H1 (cell line): Measurements from ENCODE around the gene SIK2. TPM values are rescaled to one million over a fixed set of nuclear protein-coding genes. Genes with fewer than 3 reads are reported as not detected.

ENCODE experiments used
- CTCF ChIA-PET: fragments of 300-600 bp; sonication (Branson Sonifier 250); formaldehyde crosslinking; loops from one replicate; lab custom pipeline; 2021; ENCODE audit not compliant: partially characterized antibody; lab: Charles Lee
- POLR2A ChIA-PET: fragments of 300-600 bp; sonication (Branson Sonifier 250); formaldehyde crosslinking; loops from one replicate; lab custom pipeline; 2021; ENCODE audit warnings: inconsistent platforms; ENCODE audit not compliant: partially characterized antibody; lab: Charles Lee
- DNase-seq, 2 experiments: peaks; one replicate each; pipeline versions ENCODE4 v3.0.0 to v3.0.0-alpha.2; 2010 to 2022; ENCODE audit warnings: low spot score in 2 of 2, low read depth in 1 of 2, mixed read lengths in 1 of 2
- FAIRE-seq: peaks from 2 replicates; lab custom pipeline; 2011; peaks lifted over from hg19 to GRCh38; lab: Jason Lieb, UNC
- H2AFZ ChIP-seq: 2 replicates; pipeline ENCODE4 v1.8.1; 2012; ENCODE audit warnings: low read length, inconsistent platforms
- H2AK5ac ChIP-seq: 2 replicates; pipeline ENCODE4 v1.6.1; 2013; ENCODE audit warnings: low read depth, low read length
- H2BK120ac ChIP-seq: replicated peaks from 2 replicates; pipeline ENCODE3; 2013; ENCODE audit warnings: low read depth, low read length, inconsistent platforms
- H2BK12ac ChIP-seq: 2 replicates; pipeline ENCODE4 v1.6.1; 2013; ENCODE audit warnings: low read depth, low read length
- H2BK15ac ChIP-seq: 2 replicates; pipeline ENCODE4 v1.6.1; 2013; ENCODE audit warnings: low read length
- H2BK20ac ChIP-seq: 2 replicates; pipeline ENCODE4 v1.6.1; 2013; ENCODE audit warnings: low read length
- H2BK5ac ChIP-seq: 2 replicates; pipeline ENCODE4 v1.6.1; 2013; ENCODE audit warnings: low read depth, low read length
- H3K14ac ChIP-seq: 2 replicates; pipeline ENCODE4 v1.6.1; 2013; ENCODE audit warnings: inconsistent platforms; ENCODE audit not compliant: insufficient read length
- H3K18ac ChIP-seq: 2 replicates; pipeline ENCODE4 v1.6.1; 2013; ENCODE audit warnings: low read length; ENCODE audit errors: extremely low read depth
- H3K23ac ChIP-seq: 2 replicates; pipeline ENCODE4 v1.6.1; 2013; ENCODE audit warnings: inconsistent platforms; ENCODE audit not compliant: insufficient read length
- H3K23me2 ChIP-seq: 2 replicates; pipeline ENCODE4 v1.6.1; 2013; ENCODE audit warnings: low read depth, low read length
- H3K27ac ChIP-seq: 2 replicates; pipeline ENCODE4 v1.6.1; 2011; ENCODE audit warnings: low read depth, low read length, inconsistent platforms
- H3K27me3 ChIP-seq, 4 experiments: replicated peaks in 1 of 4; 1 replicate in 1 of 4; 2 replicates in 3 of 4; pipeline versions ENCODE4 v1.6.1 to v1.8.1; 2011 to 2013; ENCODE audit warnings: low read length in 3 of 4, mild to moderate bottlenecking in 3 of 4, inconsistent platforms in 2 of 4, mixed read lengths in 2 of 4, moderate library complexity in 1 of 4; ENCODE audit not compliant: control insufficient read depth in 3 of 4, insufficient read depth in 3 of 4; ENCODE audit errors: extremely low read depth in 1 of 4
- H3K36me3 ChIP-seq, 4 experiments: 2 replicates each; pipeline versions ENCODE4 v1.6.1 to v1.8.1; 2011 to 2013; ENCODE audit warnings: mild to moderate bottlenecking in 4 of 4, low read length in 3 of 4, moderate library complexity in 2 of 4, control low read depth in 1 of 4, inconsistent platforms in 1 of 4; ENCODE audit not compliant: insufficient read depth in 4 of 4, control insufficient read depth in 2 of 4
- H3K4ac ChIP-seq: replicated peaks from 2 replicates; pipeline ENCODE3; 2013; ENCODE audit warnings: low read length, low read depth, mixed read lengths, inconsistent platforms; ENCODE audit not compliant: insufficient read length
- H3K4me1 ChIP-seq, 4 experiments: replicated peaks in 1 of 4; 1 replicate in 1 of 4; 2 replicates in 3 of 4; pipeline versions ENCODE4 v1.6.1 to v1.8.1; 2011 to 2013; ENCODE audit warnings: low read length in 3 of 4, inconsistent platforms in 2 of 4, mixed read lengths in 1 of 4; ENCODE audit not compliant: insufficient read depth in 4 of 4, control insufficient read depth in 3 of 4
- H3K4me2 ChIP-seq, 2 experiments: 2 replicates each; pipeline versions ENCODE4 v1.6.1 to v1.8.1; 2011 to 2013; ENCODE audit warnings: low read depth in 2 of 2, low read length in 2 of 2, control low read depth in 1 of 2, inconsistent platforms in 1 of 2, mild to moderate bottlenecking in 1 of 2; ENCODE audit not compliant: insufficient read depth in 1 of 2
- H3K4me3 ChIP-seq, 4 experiments: fragments of 200-600, 300-600 bp in 1 of 4; sonication (generic), shearing (Covaris generic), sonication (Bioruptor Twin) in 1 of 4; 2 replicates each; pipeline versions ENCODE4 v1.5.1 to v1.8.1; 2011 to 2016; ENCODE audit warnings: low read length in 4 of 4, low read depth in 3 of 4, control low read depth in 2 of 4, inconsistent platforms in 2 of 4, mild to moderate bottlenecking in 2 of 4, mixed read lengths in 1 of 4, moderate library complexity in 1 of 4; ENCODE audit not compliant: insufficient read depth in 2 of 4; ENCODE audit errors: extremely low read depth in 1 of 4
- H3K56ac ChIP-seq: replicated peaks from 2 replicates; pipeline ENCODE3; 2013; ENCODE audit warnings: low read depth, mild to moderate bottlenecking, mixed read lengths, low read length, inconsistent platforms; ENCODE audit not compliant: insufficient read length
- H3K79me1 ChIP-seq: 2 replicates; pipeline ENCODE4 v1.6.1; 2013; ENCODE audit warnings: low read depth, low read length, control low read depth
- H3K79me2 ChIP-seq, 2 experiments: 2 replicates each; pipeline versions ENCODE4 v1.6.1 to v1.8.1; 2012 to 2013; ENCODE audit warnings: low read length in 2 of 2, mild to moderate bottlenecking in 2 of 2, inconsistent platforms in 1 of 2; ENCODE audit not compliant: insufficient read depth in 2 of 2, control insufficient read depth in 1 of 2
- H3K9ac ChIP-seq, 4 experiments: replicated peaks in 1 of 4; 1 replicate in 1 of 4; 2 replicates in 3 of 4; pipeline versions ENCODE4 v1.6.1 to v1.8.1; 2011 to 2013; ENCODE audit warnings: low read depth in 3 of 4, low read length in 3 of 4, control low read depth in 2 of 4, mild to moderate bottlenecking in 2 of 4, moderate library complexity in 2 of 4, inconsistent platforms in 1 of 4; ENCODE audit errors: extremely low read depth in 1 of 4
- H3K9me3 ChIP-seq, 2 experiments: 2 replicates each; pipeline versions ENCODE4 v1.6.1 to v1.8.1; 2012 to 2013; ENCODE audit warnings: mild to moderate bottlenecking in 2 of 2, moderate library complexity in 2 of 2, control low read depth in 1 of 2, inconsistent platforms in 1 of 2, low read depth in 1 of 2, low read length in 1 of 2, mixed read lengths in 1 of 2; ENCODE audit not compliant: insufficient read depth in 2 of 2
- H4K20me1 ChIP-seq, 2 experiments: replicated peaks in 1 of 2; 2 replicates each; pipeline versions ENCODE3 to v1.8.1; 2011 to 2013; ENCODE audit warnings: inconsistent platforms in 2 of 2, low read length in 2 of 2, mild to moderate bottlenecking in 1 of 2; ENCODE audit not compliant: insufficient read depth in 2 of 2, control insufficient read depth in 1 of 2
- H4K5ac ChIP-seq: 2 replicates; pipeline ENCODE4 v1.6.1; 2013; ENCODE audit warnings: low read length, low read depth, mixed read lengths, inconsistent platforms; ENCODE audit not compliant: insufficient read length
- H4K8ac ChIP-seq: 2 replicates; pipeline ENCODE4 v1.8.0; 2013; ENCODE audit warnings: mild to moderate bottlenecking, moderate library complexity, low read length, inconsistent platforms; ENCODE audit not compliant: insufficient read depth; ENCODE audit errors: extremely low read depth
- H4K91ac ChIP-seq: replicated peaks from 2 replicates; pipeline ENCODE3; 2013; ENCODE audit warnings: low read length, mixed read lengths, inconsistent platforms; ENCODE audit not compliant: insufficient read length
- BACH1 ChIP-seq: IDR thresholded peaks from 2 replicates; pipeline ENCODE4 v1.6.1; 2012; ENCODE audit warnings: low read length, improper control_type of control experiment
- KDM4A ChIP-seq: IDR thresholded peaks from one replicate; pipeline ENCODE4 v1.7.1; 2012; ENCODE audit warnings: low read depth, mild to moderate bottlenecking, moderate library complexity, low read length, inconsistent platforms; ENCODE audit not compliant: severe bottlenecking
- POLR2A ChIP-seq, 2 experiments: IDR thresholded peaks; 1 replicate in 1 of 2; 2 replicates in 1 of 2; pipeline ENCODE4 v1.6.1; 2011; ENCODE audit warnings: low read depth in 2 of 2, low read length in 2 of 2, mild to moderate bottlenecking in 2 of 2; ENCODE audit errors: control extremely low read depth in 1 of 2
- SUZ12 ChIP-seq: fragments of 200-600 bp; sonication (generic); IDR thresholded peaks from 2 replicates; pipeline ENCODE4 v1.6.1; 2012; ENCODE audit warnings: mild to moderate bottlenecking, inconsistent platforms, low read length, moderate library complexity, mixed read lengths
- WGBS, 2 experiments: shearing (Covaris generic) in 1 of 2; methylation state at CpG; one replicate each; pipeline versions ENCODE4 v1.1.6 to v1.1.7; 2013 to 2015; ENCODE audit warnings: low lambda C conversion rate in 2 of 2, mixed read lengths in 2 of 2, inconsistent platforms in 1 of 2, low coverage in 1 of 2, missing lambda C conversion rate in 1 of 2; ENCODE audit not compliant: insufficient replicate concordance in 2 of 2, insufficient coverage in 1 of 2, insufficient read length in 1 of 2; ENCODE audit errors: extremely low coverage in 1 of 2, missing lambda C conversion rate in 1 of 2; 5-methylcytosine and 5-hydroxymethylcytosine counted together
- polyA plus RNA-seq, 7 experiments: library from polyadenylated mRNA; depleted of rRNA in 3 of 7; stranded (reverse) in 5 of 7; unstranded in 2 of 7; fragments of >200 nt in 5 of 7; fragments of 200-250 nt in 2 of 7; gene quantifications; 1 replicate in 5 of 7; 2 replicates in 1 of 7; 4 replicates in 1 of 7; pipeline versions ENCODE4 v1.2.1 to v1.2.3, GENCODE V29; 2011 to 2013; ENCODE audit warnings: missing spikeins in 2 of 7, mixed read lengths in 2 of 7
- total RNA-seq: library from RNA; stranded (reverse); fragmentation: NEBNext Ultra II Directional; extraction: Animal tissue kit (Norgen Biotek cat#: 25700); gene quantifications from 2 replicates; pipeline ENCODE4 v1.2.1, GENCODE V29; 2021

Gene SIK2
- total and polyA plus RNA-seq, 2 of the 8 experiments (the other 6 are each of a cell fraction or from before 2014, with no cell fraction given), result 8.8 to 11.2 TPM

DNA sequence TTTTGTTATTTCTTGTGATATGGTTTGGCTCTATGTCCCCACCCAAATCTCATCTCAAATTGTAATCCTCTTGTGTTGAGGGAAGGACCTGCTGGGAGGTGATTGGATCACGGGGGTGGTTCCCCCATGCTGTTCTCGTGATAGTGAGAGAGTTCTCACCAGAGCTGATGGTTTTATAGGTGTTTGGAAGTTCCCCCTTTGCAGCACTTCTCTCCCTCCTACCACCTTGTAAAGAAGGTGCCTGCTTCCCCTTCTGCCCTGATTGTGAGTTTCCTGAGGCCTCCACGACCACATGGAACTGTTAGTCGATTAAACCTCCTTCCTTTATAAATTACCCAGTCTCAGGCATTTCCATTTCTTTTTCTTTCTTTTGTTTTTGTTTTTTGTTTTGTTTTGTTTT, 24.4 kb upstream of the SIK2 start:
- no peak overlapping the region for H2BK15ac ChIP-seq
- FAIRE-seq, result no peak
- TF ChIP-seq KDM4A (no peak), SUZ12 (no peak), BACH1 (no peak), POLR2A (IDR thresholded peaks at IDR 0.05; ENCODE audit: control extremely low read depth in 1 of 2, low read depth in 2 of 2, low read length in 2 of 2) (no peak)
- TF ChIP-seq, all 59 proteins: peak for 0
- H2AK5ac ChIP-seq, result no peak overlapping the region
- DNase-seq, result no peak
- H3K4me3 ChIP-seq, result no peak overlapping the region
- no peak overlapping the region for H3K4me2 ChIP-seq
- ChIA-PET POLR2A (no interaction called here), CTCF (interaction anchor here (0.7 to 1.7 kb wide), 3 partner anchors 9 to 155 kb away, joined by 4 to 5 read pairs (median 4); no protein-coding TSS in a partner anchor)
- H4K91ac ChIP-seq, result no peak overlapping the region
- H2BK5ac ChIP-seq, result no peak overlapping the region
- H3K27me3 ChIP-seq, result no peaks in the 10 kb centered on the region
- no peaks in the 10 kb centered on the region for H4K20me1 ChIP-seq
- H4K8ac ChIP-seq, result no peak overlapping the region
- H2BK20ac ChIP-seq, result no peak overlapping the region
- no peak overlapping the region for H3K9ac ChIP-seq
- H3K23me2 ChIP-seq, result no peaks in the 10 kb centered on the region
- WGBS, 2 experiments, result 81% methylated on average over 4 of the region's 4 CpGs; no CpG with 5 or more reads in 1 of the 2 experiments
- H3K79me1 ChIP-seq, result no peaks in the 10 kb centered on the region
- no peak overlapping the region for H3K4ac ChIP-seq
- H2BK120ac ChIP-seq, result no peak overlapping the region
- no peaks in the 10 kb centered on the region for H3K79me2 ChIP-seq
- H3K36me3 ChIP-seq, result no peaks in the 10 kb centered on the region
- H3K56ac ChIP-seq, result no peak overlapping the region
- H3K9me3 ChIP-seq, result no peaks in the 10 kb centered on the region
- H2BK12ac ChIP-seq, result no peak overlapping the region
- no peak overlapping the region for H3K14ac ChIP-seq
- H3K4me1 ChIP-seq, result no peaks in the 10 kb centered on the region
- H3K27ac ChIP-seq, result no peak overlapping the region
- no peak overlapping the region for H3K23ac ChIP-seq
- no peak overlapping the region for H3K18ac ChIP-seq
- H2AFZ ChIP-seq, result no peak overlapping the region
- H4K5ac ChIP-seq, result no peak overlapping the region
